ENCODE results near the gene INA.

DNA sequence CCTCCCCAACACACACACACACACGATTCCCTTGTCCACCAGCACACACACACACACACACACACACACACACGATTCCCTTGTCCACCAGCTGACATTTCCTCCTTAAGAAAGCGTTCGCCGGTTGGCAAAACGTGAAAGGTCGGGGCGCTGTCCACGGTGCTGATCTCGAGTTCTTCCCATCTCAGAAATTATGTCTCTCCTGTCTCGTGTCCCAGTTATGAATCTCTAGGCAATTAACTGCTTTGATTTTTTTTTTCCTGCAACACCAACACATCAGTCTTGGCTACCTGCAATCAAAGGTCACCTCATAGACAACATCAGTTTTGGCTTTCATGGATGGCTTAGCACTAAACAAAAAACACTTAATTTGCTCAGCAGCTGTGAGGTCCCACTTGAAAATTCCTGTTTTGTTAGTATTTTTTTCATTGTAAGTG is 1.9 kb downstream of the INA start:
- TF ChIP-seq, protein P1, sequence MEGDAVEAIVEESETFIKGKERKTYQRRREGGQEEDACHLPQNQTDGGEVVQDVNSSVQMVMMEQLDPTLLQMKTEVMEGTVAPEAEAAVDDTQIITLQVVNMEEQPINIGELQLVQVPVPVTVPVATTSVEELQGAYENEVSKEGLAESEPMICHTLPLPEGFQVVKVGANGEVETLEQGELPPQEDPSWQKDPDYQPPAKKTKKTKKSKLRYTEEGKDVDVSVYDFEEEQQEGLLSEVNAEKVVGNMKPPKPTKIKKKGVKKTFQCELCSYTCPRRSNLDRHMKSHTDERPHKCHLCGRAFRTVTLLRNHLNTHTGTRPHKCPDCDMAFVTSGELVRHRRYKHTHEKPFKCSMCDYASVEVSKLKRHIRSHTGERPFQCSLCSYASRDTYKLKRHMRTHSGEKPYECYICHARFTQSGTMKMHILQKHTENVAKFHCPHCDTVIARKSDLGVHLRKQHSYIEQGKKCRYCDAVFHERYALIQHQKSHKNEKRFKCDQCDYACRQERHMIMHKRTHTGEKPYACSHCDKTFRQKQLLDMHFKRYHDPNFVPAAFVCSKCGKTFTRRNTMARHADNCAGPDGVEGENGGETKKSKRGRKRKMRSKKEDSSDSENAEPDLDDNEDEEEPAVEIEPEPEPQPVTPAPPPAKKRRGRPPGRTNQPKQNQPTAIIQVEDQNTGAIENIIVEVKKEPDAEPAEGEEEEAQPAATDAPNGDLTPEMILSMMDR (IDR thresholded peaks at IDR 0.05) = no peak
- no peak for TF ChIP-seq POLR2A (IDR thresholded peaks at IDR 0.05)

Data from tibial nerve (tissue), 3 donors.